Prostate gland (tissue), 2 donors: ENCODE results near the gene TMUB1. TPM values are rescaled to one million over a fixed set of nuclear protein-coding genes. Genes with fewer than 3 reads are reported as not detected.

Experiments
- DNase-seq: peaks from one replicate; pipeline ENCODE4 v3.0.0-alpha.2; 2019; ENCODE audit warnings: low spot score
- H3K27ac ChIP-seq, 2 donors: fragments of 200-600 bp; sonication (generic); 2 replicates each; pipeline ENCODE4 v1.5.1; 2017 to 2019
- H3K27me3 ChIP-seq: fragments of 200-600 bp; sonication (generic); replicated peaks from 2 replicates; pipeline ENCODE4 v1.5.1; 2019; ENCODE audit not compliant: insufficient read depth
- H3K36me3 ChIP-seq, 2 donors: fragments of 200-600 bp; sonication (generic); 1 replicate in 1 of 2; 2 replicates in 1 of 2; pipeline versions ENCODE4 v1.5.1 to v1.8.1; 2017 to 2019
- H3K4me1 ChIP-seq: fragments of 200-600 bp; sonication (generic); replicated peaks from 2 replicates; pipeline ENCODE4 v1.5.1; 2019
- H3K4me3 ChIP-seq, 2 donors: fragments of 200-600 bp; sonication (generic); 2 replicates each; pipeline ENCODE4 v1.5.1; 2017 to 2019
- H3K9me3 ChIP-seq: fragments of 200-600 bp; sonication (generic); 2 replicates; pipeline ENCODE4 v1.5.1; 2017
- POLR2A ChIP-seq: fragments of 450-650 bp; IDR thresholded peaks from one replicate; pipeline ENCODE4 v1.6.1; 2016; ENCODE audit warnings: antibody characterized with exemption, mild to moderate bottlenecking
- POLR2AphosphoS5 ChIP-seq: sonication (generic); formaldehyde crosslinking; IDR thresholded peaks from one replicate; pipeline ENCODE4 v1.6.1; 2017; ENCODE audit warnings: antibody characterized with exemption
- WGBS: methylation state at CpG from one replicate; pipeline ENCODE4 v1.1.5; 2018; 5-methylcytosine and 5-hydroxymethylcytosine counted together
- intact Hi-C: fragments of 100-400 bp; cut with DNase I; formaldehyde crosslinking; loops from one replicate; pipeline ENCODE4 v1.14.2; 2022
- total RNA-seq, 2 donors: library from RNA; depleted of rRNA; stranded (reverse); fragments of >200 nt; gene quantifications; one replicate each; pipeline ENCODE4 v1.1.0, GENCODE V29; 2016
- TF ChIP-seq, protein P1 (sequence below), 4 experiments: fragments of 200-600 bp in 2 of 4; fragments of 450-650 bp in 2 of 4; sonication (generic) in 2 of 4; IDR thresholded peaks; 1 replicate in 3 of 4; 2 replicates in 1 of 4; pipeline ENCODE4 v1.5.1; 2016 to 2019; ENCODE audit warnings: antibody characterized with exemption in 4 of 4, mild to moderate bottlenecking in 2 of 4, moderate library complexity in 2 of 4

TMUB1 gene
- total RNA-seq, 2 donors from 2014 or later, result 79.8 to 99.4 TPM

DNA sequence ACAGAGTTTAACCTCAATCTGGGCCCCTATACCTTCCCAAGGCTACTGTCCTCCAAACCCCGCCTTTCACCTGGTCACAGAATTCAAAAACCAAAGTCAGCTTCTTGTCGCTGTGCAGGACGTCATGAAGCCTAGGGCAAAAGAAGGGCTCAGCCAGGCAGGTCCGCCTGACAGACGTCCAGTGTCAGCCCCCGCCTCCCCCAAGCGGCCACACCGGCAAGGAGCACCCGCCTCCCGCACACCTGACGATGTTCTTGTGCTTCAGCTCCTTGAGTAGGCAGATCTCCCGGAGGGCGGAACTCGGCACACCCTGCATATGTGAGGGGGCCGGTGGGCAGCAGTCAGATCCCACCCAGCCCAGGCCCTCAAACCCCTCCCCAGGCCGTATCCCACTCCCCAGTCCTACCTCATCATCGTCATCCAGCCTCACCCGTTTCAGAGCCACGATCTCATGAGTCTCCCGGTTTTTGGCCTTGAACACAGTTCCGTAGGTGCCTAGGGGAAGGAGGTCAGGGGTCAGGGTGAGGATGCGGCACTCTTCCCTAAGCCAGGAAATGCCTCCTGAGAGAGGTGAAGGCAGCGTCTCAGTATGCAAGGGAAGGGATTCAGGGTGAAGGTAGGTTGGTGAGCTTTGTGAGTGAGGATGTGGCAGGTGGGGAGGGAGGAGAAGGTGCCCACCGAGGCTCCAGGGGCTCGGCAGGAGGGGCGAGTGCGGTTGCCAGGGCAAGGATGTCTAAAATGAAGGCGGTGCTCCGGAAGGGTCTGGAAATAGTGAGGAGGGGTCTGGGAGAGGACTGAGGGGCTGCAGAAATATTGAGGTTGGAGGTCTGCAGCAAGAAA lies 26.4 kb downstream of the TMUB1 start:
- 23% methylated on average over 29 of the region's 29 CpGs for WGBS
- DNase-seq, result no peak

DNA sequence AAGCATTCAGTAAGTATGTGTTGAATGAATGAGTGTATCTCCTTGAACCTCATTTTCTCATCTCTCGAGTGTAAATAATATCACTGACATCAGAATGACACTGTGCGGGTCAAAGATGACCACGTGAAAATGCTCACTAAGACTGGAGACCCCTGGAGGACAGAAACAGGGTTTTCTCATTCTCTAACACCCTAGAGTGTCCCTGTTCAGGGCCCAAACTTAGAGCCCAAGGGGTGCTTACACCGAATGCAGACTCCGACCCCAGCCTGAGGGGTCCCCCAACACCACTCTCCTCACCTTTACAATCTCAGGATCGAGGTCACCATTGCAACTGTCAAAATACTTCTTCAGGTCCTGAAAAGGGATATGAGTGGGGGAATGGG lies 27.0 kb downstream of the TMUB1 start:
- Histone ChIP-seq H3K4me1 (peaks cover 26% of the 10 kb centered on the region), H3K36me3 (no peaks in the 10 kb centered on the region), H3K9me3 (no peaks in the 10 kb centered on the region), H3K27ac (no peak overlapping the region), H3K27me3 (no peaks in the 10 kb centered on the region), H3K4me3 (no peak overlapping the region)
- intact Hi-C loops, result no loop called here
- no peak for DNase-seq
- TF ChIP-seq POLR2AphosphoS5 (no peak), POLR2A (no peak)
- WGBS, result 83% methylated on average over 6 of the region's 6 CpGs

More for the DNA sequence above, 26.4 kb downstream of the TMUB1 start:
- Histone ChIP-seq H3K4me3 (peak overlapping the region; percentile 57 to 59), H3K27me3 (no peaks in the 10 kb centered on the region), H3K27ac (no peak overlapping the region), H3K36me3 (no peaks in the 10 kb centered on the region), H3K9me3 (no peaks in the 10 kb centered on the region), H3K4me1 (peaks cover 29% of the 10 kb centered on the region)
- intact Hi-C loops, result no loop called here
- no peak for TF ChIP-seq POLR2A
- TF ChIP-seq, protein P1, sequence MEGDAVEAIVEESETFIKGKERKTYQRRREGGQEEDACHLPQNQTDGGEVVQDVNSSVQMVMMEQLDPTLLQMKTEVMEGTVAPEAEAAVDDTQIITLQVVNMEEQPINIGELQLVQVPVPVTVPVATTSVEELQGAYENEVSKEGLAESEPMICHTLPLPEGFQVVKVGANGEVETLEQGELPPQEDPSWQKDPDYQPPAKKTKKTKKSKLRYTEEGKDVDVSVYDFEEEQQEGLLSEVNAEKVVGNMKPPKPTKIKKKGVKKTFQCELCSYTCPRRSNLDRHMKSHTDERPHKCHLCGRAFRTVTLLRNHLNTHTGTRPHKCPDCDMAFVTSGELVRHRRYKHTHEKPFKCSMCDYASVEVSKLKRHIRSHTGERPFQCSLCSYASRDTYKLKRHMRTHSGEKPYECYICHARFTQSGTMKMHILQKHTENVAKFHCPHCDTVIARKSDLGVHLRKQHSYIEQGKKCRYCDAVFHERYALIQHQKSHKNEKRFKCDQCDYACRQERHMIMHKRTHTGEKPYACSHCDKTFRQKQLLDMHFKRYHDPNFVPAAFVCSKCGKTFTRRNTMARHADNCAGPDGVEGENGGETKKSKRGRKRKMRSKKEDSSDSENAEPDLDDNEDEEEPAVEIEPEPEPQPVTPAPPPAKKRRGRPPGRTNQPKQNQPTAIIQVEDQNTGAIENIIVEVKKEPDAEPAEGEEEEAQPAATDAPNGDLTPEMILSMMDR (IDR thresholded peaks at IDR 0.05), result no peak
- no peak for TF ChIP-seq POLR2AphosphoS5

DNA sequence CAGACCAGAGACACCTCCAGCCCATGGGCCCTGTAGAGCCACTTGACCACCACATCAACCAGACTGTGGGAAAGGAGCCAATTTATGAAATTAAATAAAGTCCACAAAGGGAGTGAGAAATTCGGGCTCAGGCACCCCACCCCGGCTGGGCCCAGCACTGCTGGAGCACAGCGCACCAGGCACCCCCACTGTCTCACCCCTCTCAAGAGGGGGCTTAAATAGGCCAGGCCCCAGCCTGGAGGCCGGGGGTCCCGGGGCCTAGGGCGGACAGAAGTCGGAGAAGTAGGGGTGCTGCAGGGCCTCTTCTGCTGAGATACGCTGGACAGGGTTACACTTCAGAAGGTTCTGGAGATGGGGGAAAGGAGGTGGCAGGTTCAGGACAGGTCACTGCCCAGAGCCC lies 29.5 kb downstream of the TMUB1 start:
- 97% methylated on average over 8 of the region's 8 CpGs for WGBS
- intact Hi-C loops, result no loop called here
- no peaks in the 10 kb centered on the region for H3K9me3 ChIP-seq
- no peaks in the 10 kb centered on the region for H3K36me3 ChIP-seq
- no peaks in the 10 kb centered on the region for H3K27me3 ChIP-seq
- DNase-seq, result no peak
- H3K4me3 ChIP-seq, result no peak overlapping the region
- no peak overlapping the region for H3K27ac ChIP-seq
- no peak for TF ChIP-seq POLR2A
- no peak for TF ChIP-seq POLR2AphosphoS5
- TF ChIP-seq, protein P1 (IDR thresholded peaks at IDR 0.05), result no peak
- peaks cover 12% of the 10 kb centered on the region for H3K4me1 ChIP-seq

DNA sequence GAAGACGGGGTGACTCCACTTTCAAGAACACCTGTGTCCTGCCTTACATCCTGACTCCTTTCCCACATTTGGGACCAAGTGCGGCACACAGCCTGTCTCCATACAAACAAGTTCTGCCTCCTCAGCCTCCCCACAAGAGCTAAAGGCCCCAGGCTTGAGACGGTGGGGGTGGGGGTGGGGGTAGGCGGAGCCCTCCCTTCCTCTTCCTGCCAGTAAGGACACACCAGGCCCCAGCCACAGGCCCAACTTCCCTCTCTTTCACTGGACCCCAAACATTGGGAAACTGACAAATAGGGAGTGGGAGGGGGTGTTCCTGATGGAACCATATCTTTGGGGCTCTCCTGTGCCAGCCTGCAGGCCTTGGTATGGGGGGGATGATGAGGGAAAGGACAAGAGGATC lies 30.2 kb downstream of the TMUB1 start:
- Histone ChIP-seq H3K27ac (no peak overlapping the region), H3K4me1 (peaks cover 8% of the 10 kb centered on the region), H3K36me3 (no peaks in the 10 kb centered on the region), H3K4me3 (no peak overlapping the region), H3K9me3 (no peaks in the 10 kb centered on the region), H3K27me3 (no peaks in the 10 kb centered on the region)
- 78% methylated on average over 4 of the region's 4 CpGs for WGBS
- intact Hi-C loops, result no loop called here
- TF ChIP-seq POLR2AphosphoS5 (no peak), POLR2A (no peak)
- TF ChIP-seq, protein P1 (IDR thresholded peaks at IDR 0.05), result no peak
- no peak for DNase-seq

DNA sequence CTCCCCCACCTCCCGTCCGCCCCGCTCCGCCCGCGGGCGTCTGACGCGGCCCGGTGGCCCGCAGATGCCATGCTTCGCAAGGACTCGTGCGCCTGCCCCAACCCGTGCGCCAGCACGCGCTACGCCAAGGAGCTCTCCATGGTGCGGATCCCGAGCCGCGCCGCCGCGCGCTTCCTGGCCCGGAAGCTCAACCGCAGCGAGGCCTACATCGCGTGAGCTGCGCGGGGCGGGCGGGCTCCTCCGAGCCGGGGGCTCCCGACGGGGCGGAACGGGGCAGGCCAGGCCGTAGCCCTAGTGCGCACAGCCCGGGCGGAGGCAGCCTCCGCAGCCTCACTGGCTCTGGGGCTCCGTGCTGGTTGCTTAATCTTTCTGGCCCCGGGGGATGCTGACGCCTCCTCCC lies 32.2 kb downstream of the TMUB1 start:
- TF ChIP-seq POLR2AphosphoS5, result no peak
- TF ChIP-seq POLR2A, result no peak
- TF ChIP-seq, protein P1 (IDR thresholded peaks at IDR 0.05), result no peak
- intact Hi-C loops, result no loop called here
- 3% methylated on average over 29 of the region's 50 CpGs for WGBS
- Histone ChIP-seq H3K27me3 (no peaks in the 10 kb centered on the region), H3K36me3 (no peaks in the 10 kb centered on the region), H3K9me3 (no peaks in the 10 kb centered on the region), H3K27ac (no peak overlapping the region), H3K4me3 (no peak overlapping the region), H3K4me1 (no peaks in the 10 kb centered on the region)
- no peak for DNase-seq
